ENCODE measurements around the gene DPYSL3.
A peak's percentile ranks its signal among the peaks of the same experiment; 100 is the strongest.

The DPYSL3 gene

DNA sequence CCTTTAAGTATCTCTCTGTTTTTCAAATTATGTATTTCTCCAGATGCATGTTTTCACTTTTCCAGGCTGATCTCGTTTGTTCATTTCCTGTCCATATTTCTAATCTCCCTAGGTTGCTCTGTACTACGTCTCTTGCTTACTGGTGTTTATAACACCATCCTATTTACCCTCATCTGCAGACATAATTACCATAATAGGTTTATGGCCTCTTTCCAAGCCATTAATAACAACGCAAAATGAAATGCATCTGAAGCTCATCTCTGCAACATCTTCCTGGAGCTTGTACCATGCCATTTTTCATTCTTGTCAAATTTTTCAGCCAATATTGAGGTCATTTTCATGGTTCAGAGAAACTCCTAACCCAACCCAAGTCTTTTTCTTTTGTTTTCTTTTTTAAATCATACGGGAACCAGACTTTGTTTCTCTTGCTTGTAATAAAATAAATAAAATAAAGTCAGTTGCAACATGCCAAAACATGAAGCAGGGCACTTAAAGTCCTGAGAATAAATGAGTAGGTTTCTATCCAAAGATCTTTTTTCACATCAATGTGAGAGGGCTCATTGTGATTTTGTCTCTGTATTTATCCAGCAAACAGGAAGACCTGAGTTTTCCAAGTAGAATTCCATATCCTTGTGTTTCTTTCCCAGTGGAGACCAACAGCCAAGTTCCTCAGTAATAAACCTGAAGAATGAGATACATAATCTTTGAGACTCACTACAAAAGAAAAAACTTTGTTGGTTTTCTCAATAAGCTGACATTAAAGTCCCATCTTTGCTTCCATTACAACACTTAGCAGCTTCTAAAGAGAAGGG, 37.0 kb downstream of the DPYSL3 start:
- H3K36me3 ChIP-seq, result 0 out of 2 replicates have a peak, but pooled peaks cover 3% of the 10 kb centered on the region
- peak; percentile 16 for DNase-seq
- H3K4me3 ChIP-seq (ENCODE audit: low read depth, low read length), result peak overlapping the region; percentile 35
- no peaks in the 10 kb centered on the region for H3K27me3 ChIP-seq
- peaks cover 21% of the 10 kb centered on the region for H3K4me1 ChIP-seq
- TF ChIP-seq, protein P1, sequence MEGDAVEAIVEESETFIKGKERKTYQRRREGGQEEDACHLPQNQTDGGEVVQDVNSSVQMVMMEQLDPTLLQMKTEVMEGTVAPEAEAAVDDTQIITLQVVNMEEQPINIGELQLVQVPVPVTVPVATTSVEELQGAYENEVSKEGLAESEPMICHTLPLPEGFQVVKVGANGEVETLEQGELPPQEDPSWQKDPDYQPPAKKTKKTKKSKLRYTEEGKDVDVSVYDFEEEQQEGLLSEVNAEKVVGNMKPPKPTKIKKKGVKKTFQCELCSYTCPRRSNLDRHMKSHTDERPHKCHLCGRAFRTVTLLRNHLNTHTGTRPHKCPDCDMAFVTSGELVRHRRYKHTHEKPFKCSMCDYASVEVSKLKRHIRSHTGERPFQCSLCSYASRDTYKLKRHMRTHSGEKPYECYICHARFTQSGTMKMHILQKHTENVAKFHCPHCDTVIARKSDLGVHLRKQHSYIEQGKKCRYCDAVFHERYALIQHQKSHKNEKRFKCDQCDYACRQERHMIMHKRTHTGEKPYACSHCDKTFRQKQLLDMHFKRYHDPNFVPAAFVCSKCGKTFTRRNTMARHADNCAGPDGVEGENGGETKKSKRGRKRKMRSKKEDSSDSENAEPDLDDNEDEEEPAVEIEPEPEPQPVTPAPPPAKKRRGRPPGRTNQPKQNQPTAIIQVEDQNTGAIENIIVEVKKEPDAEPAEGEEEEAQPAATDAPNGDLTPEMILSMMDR (IDR thresholded peaks at IDR 0.05; ENCODE audit: low read depth, low read length), result no peak
- H3K9me3 ChIP-seq, result no peaks in the 10 kb centered on the region

DNA sequence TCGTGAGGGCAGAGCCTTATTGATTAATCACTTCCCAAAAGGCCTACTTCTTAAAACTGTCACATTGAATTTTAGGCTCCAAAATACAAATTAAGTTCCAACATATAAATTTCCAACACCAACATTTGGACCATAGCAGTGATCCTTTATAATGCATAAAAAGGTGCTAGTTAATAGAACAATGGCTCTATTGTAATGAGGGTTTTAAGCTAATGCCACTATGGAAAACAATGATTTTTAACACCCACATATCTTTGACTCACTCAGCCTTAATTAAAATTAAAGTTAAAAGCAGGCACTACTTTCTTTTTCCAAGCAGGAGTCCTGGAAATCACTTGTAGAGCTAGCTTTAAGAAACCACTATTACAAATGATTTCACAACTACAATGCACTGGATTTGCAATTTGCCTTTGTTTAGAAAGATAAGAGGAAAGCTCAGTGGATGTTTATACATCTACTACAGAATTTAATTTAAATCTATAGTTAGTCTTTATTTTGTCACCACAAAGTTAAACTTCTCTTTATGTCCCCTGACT, 41.8 kb downstream of the DPYSL3 start:
- H3K9me3 ChIP-seq, result no peaks in the 10 kb centered on the region
- 0 out of 2 replicates have a peak, but pooled peaks cover 3% of the 10 kb centered on the region for H3K36me3 ChIP-seq
- no peaks in the 10 kb centered on the region for H3K27me3 ChIP-seq
- H3K4me1 ChIP-seq, result peaks cover 29% of the 10 kb centered on the region
- no peak overlapping the region for H3K4me3 ChIP-seq (ENCODE audit: low read depth, low read length)
- DNase-seq, result no peak
- TF ChIP-seq, protein P1 (IDR thresholded peaks at IDR 0.05; ENCODE audit: low read depth, low read length), result no peak

DNA sequence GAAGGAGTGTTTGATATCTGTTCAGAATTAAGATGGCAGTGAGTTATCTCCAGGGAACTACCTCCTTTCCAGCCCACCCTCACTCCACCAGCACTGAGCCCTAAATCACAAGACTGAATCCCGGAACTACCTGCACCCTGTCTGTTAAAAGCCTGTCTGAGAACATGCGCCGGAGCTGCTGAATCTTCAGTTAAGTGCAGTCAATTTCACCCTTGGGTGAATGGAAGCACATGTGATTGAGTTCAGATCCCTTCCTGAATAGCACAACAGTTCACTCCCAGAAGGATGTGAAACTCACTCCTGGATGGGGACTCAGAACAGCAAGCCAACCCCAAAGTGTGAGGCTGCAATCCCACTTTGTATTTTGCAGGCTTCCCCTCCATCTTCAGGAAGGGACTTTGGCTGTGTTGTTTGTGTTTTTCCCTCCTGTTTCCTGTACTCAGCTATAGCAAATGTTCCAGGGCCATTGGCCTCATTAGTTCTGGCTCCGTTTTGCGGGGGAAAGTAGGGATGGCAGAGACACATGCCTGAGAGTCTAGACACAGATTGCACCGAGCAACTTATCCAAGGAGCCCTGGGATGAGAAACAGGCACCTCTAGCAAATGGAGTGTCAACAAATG, 43.4 kb downstream of the DPYSL3 start:
- Histone ChIP-seq H3K4me3 (ENCODE audit: low read depth, low read length) (no peak overlapping the region), H3K27me3 (no peaks in the 10 kb centered on the region), H3K4me1 (peaks cover 20% of the 10 kb centered on the region), H3K9me3 (no peaks in the 10 kb centered on the region; the same call in 1 of the 2 replicates), H3K36me3 (0 out of 2 replicates have a peak, but pooled peaks cover 3% of the 10 kb centered on the region)
- DNase-seq, result no peak
- TF ChIP-seq, protein P1 (IDR thresholded peaks at IDR 0.05; ENCODE audit: low read depth, low read length), result no peak

DNA sequence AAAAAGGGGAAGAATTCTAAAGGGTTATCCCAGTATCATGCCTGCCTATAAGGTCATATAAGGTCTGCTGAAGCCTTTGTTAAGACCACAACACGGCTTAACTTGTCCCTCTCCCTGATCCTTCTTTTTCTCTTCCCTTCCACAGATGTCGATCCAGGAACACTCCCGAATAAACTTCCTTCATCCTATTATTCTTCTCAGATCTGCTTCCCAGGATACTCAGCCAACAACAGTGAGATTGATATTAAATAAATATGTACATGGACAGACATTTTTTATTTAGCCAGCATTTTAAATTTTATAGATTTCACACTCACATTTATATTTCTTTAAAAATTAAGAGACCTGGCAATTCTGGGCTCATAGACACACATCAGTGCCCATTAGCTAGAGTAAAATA, 44.1 kb downstream of the DPYSL3 start:
- Histone ChIP-seq H3K4me1 (peaks cover 16% of the 10 kb centered on the region), H3K36me3 (0 out of 2 replicates have a peak, but pooled peaks cover 3% of the 10 kb centered on the region), H3K27me3 (no peaks in the 10 kb centered on the region), H3K4me3 (ENCODE audit: low read depth, low read length) (no peak overlapping the region), H3K9me3 (no peaks in the 10 kb centered on the region; the same call in 1 of the 2 replicates)
- no peak for DNase-seq
- TF ChIP-seq, protein P1 (IDR thresholded peaks at IDR 0.05; ENCODE audit: low read depth, low read length), result no peak

DNA sequence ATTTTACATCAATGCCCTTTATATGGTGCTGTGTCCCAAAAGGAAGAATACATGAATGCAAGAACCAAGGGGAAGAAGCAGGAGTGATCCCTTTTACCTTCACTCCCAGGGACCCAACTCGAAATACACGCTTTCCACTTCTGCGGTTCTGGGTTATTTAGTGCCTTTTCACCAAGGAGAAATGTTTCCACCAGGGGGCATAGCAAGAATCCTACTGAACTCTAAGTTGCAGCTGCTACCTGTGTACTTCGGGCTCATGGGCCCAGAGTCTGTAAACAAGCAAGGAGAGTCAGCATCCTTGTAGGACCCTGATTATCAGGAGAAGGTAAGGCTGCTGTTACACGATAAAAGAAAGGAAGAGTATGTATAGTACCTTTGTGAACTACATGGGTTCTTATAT, 45.7 kb downstream of the DPYSL3 start:
- H3K9me3 ChIP-seq, result no peaks in the 10 kb centered on the region; the same call in 1 of the 2 replicates
- peak; percentile 52 for DNase-seq

More for the DNA sequence above, 45.7 kb downstream of the DPYSL3 start:
- Histone ChIP-seq H3K4me3 (ENCODE audit: low read depth, low read length) (no peak overlapping the region), H3K4me1 (peaks cover 16% of the 10 kb centered on the region), H3K36me3 (no peaks in the 10 kb centered on the region), H3K27me3 (no peaks in the 10 kb centered on the region)
- TF ChIP-seq, protein P1 (IDR thresholded peaks at IDR 0.05; ENCODE audit: low read depth, low read length), result peak; percentile 71
